WTC11 (cell line): ENCODE data around the gene IL17RD. TPM values are rescaled to one million over a fixed set of nuclear protein-coding genes. Genes with fewer than 3 reads are reported as not detected.

Experiments used
- ATAC-seq: fragments of 200-7000 bp; cut with Tn5 transposase; 2 replicates; pipeline ENCODE4 v1.10.0; 2021; ENCODE audit warnings: mild to moderate bottlenecking, moderate library complexity
- CTCF ChIA-PET: fragments of 300-600 bp; sonication (Branson Sonifier 250); formaldehyde crosslinking; loops from one replicate; lab custom pipeline; 2021; ENCODE audit warnings: antibody characterized with exemption; lab: Charles Lee
- POLR2A ChIA-PET: fragments of 350-600 bp; sonication (Branson Sonifier 250); formaldehyde crosslinking; loops from one replicate; lab custom pipeline; 2021; ENCODE audit warnings: antibody characterized with exemption; lab: Charles Lee
- DNase-seq: peaks from one replicate; pipeline ENCODE4 v3.0.0; 2021; ENCODE audit warnings: low spot score
- H3K27ac Mint-ChIP-seq: 2 replicates; pipeline ENCODE4 v1.8.0; 2021; ENCODE audit warnings: mixed read lengths
- H3K27me3 Mint-ChIP-seq: 2 replicates; pipeline ENCODE4 v1.8.0; 2021; ENCODE audit warnings: low read depth, mild to moderate bottlenecking, moderate library complexity, mixed read lengths
- H3K36me3 Mint-ChIP-seq: 2 replicates; pipeline ENCODE4 v1.8.0; 2021; ENCODE audit warnings: mixed read lengths
- H3K4me1 Mint-ChIP-seq: 2 replicates; pipeline ENCODE4 v1.8.0; 2022; ENCODE audit warnings: mixed read lengths
- H3K4me3 Mint-ChIP-seq: 2 replicates; pipeline ENCODE4 v1.8.0; 2021; ENCODE audit warnings: mild to moderate bottlenecking, moderate library complexity, mixed read lengths
- H3K9me3 Mint-ChIP-seq: 2 replicates; pipeline ENCODE4 v1.8.0; 2021; ENCODE audit warnings: mixed read lengths
- CBFB ChIP-seq: sonication (generic); formaldehyde crosslinking; IDR thresholded peaks from 2 replicates; pipeline ENCODE4 v1.8.1; 2022; ENCODE audit warnings: mild to moderate bottlenecking, low read depth, missing genetic modification reagents
- FOXJ3 ChIP-seq: sonication (generic); formaldehyde crosslinking; IDR thresholded peaks from 2 replicates; pipeline ENCODE4 v1.9.0; 2021; ENCODE audit warnings: missing genetic modification reagents, mild to moderate bottlenecking, borderline replicate concordance
- FOXK1 ChIP-seq: sonication (generic); formaldehyde crosslinking; IDR thresholded peaks from 2 replicates; pipeline ENCODE4 v1.8.0; 2022; ENCODE audit warnings: mild to moderate bottlenecking, moderate library complexity, missing genetic modification reagents
- IRF2 ChIP-seq: sonication (generic); formaldehyde crosslinking; IDR thresholded peaks from 2 replicates; pipeline ENCODE4 v1.8.0; 2022; ENCODE audit warnings: low read depth, missing genetic modification reagents, borderline replicate concordance
- JAZF1 ChIP-seq: fragments of 250-450 bp; sonication (Bioruptor Pico); IDR thresholded peaks from 2 replicates; pipeline ENCODE4 v1.9.0; 2021; ENCODE audit warnings: moderate library complexity, mild to moderate bottlenecking, inconsistent platforms
- NFE2L1 ChIP-seq: sonication (generic); formaldehyde crosslinking; IDR thresholded peaks from 2 replicates; pipeline ENCODE4 v1.8.1; 2023; ENCODE audit warnings: missing genetic modification reagents
- SMAD4 ChIP-seq: sonication (generic); formaldehyde crosslinking; IDR thresholded peaks from 2 replicates; pipeline ENCODE4 v1.8.0; 2022; ENCODE audit warnings: mild to moderate bottlenecking, missing genetic modification reagents
- SOX15 ChIP-seq: fragments of 250-450 bp; sonication (Bioruptor Pico); IDR thresholded peaks from 2 replicates; pipeline ENCODE4 v1.9.0; 2021; ENCODE audit warnings: mild to moderate bottlenecking
- TEAD1 ChIP-seq: sonication (generic); formaldehyde crosslinking; IDR thresholded peaks from 2 replicates; pipeline ENCODE4 v1.8.0; 2022; ENCODE audit warnings: mild to moderate bottlenecking, missing genetic modification reagents
- ZNF138 ChIP-seq: sonication (generic); formaldehyde crosslinking; conservative IDR thresholded peaks from 2 replicates; pipeline ENCODE4 v1.8.1; 2022; ENCODE audit warnings: mild to moderate bottlenecking, moderate library complexity, missing genetic modification reagents
- ZNF219 ChIP-seq: sonication (generic); formaldehyde crosslinking; IDR thresholded peaks from 2 replicates; pipeline ENCODE4 v1.8.0; 2023; ENCODE audit warnings: missing genetic modification reagents, mild to moderate bottlenecking, borderline replicate concordance
- ZNF396 ChIP-seq: fragments of 250-450 bp; sonication (Bioruptor Pico); IDR thresholded peaks from 2 replicates; pipeline ENCODE4 v1.8.0; 2021; ENCODE audit warnings: mild to moderate bottlenecking, moderate library complexity, borderline replicate concordance
- ZNF671 ChIP-seq: fragments of 250-450 bp; sonication (Bioruptor Pico); IDR thresholded peaks from 2 replicates; pipeline ENCODE4 v1.8.0; 2021; ENCODE audit warnings: mild to moderate bottlenecking
- total RNA-seq: library from RNA; stranded (reverse); gene quantifications from 3 replicates; pipeline ENCODE4 v1.2.3, GENCODE V29; 2021
- TF ChIP-seq, protein P1 (sequence below): fragments of 250-450 bp; sonication (Bioruptor Pico); IDR thresholded peaks from 2 replicates; pipeline ENCODE4 v1.9.0; 2021; ENCODE audit warnings: mild to moderate bottlenecking, borderline replicate concordance
- TF ChIP-seq, protein P2 (sequence below): sonication (generic); formaldehyde crosslinking; IDR thresholded peaks from 2 replicates; pipeline ENCODE4 v1.8.1; 2023; ENCODE audit warnings: mild to moderate bottlenecking, missing genetic modification reagents
- TF ChIP-seq, protein P3 (sequence below): fragments of 250-450 bp; sonication (Bioruptor Pico); IDR thresholded peaks from 2 replicates; pipeline ENCODE4 v2.1.2; 2022; ENCODE audit warnings: mild to moderate bottlenecking, moderate library complexity
- TF ChIP-seq, protein P4 (sequence below): sonication (generic); formaldehyde crosslinking; IDR thresholded peaks from 2 replicates; pipeline ENCODE4 v1.8.1; 2022; ENCODE audit warnings: missing genetic modification reagents, borderline replicate concordance
- TF ChIP-seq, protein P5 (sequence below): sonication (generic); formaldehyde crosslinking; IDR thresholded peaks from 2 replicates; pipeline ENCODE4 v1.8.1; 2023; ENCODE audit warnings: mild to moderate bottlenecking, moderate library complexity, missing genetic modification reagents

Gene IL17RD
- total RNA-seq, 1 experiment from 2014 or later = 72.9 TPM

DNA sequence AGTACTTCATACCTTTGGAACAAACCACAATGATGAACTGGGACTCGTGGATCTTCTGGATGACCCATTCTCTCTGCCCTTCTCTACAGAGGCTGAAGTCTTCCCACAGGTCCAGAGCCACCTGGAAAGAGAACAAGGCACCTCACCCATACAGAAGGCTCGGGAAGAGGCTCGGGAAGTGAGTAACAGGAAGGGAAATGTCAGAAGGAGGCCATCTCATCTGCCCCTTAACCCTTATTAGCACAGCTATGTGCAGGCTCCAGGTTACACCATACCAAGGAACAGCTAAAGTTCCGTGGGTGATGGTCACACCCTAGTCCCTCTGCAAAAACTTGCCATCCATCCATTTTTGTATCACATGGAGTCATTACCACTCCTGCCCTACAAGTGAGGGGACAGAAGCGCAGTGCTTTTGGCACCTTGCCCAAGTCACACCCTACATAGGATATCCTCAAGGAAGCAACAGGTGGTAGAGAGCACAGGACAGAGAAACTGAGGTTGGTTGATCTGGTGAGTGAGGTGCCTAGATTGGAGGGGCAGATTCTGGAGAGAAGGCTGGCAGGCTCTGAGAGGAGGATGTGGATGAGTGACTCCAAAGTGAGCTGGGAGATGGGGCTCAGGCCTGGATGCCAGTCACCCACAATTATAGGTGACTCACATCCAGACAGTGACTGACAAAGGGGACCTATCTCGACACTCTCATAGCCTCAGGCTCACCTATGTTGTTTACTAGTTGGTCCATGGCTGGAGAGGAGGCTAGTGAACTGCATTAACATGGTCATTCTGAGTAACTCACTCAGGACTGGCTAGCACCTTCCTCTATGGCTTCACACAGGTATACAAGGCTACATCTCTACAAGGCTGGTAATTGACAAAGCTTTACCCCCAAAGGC, 66.5 kb downstream of the IL17RD start (continued):
- TF ChIP-seq, protein P1, sequence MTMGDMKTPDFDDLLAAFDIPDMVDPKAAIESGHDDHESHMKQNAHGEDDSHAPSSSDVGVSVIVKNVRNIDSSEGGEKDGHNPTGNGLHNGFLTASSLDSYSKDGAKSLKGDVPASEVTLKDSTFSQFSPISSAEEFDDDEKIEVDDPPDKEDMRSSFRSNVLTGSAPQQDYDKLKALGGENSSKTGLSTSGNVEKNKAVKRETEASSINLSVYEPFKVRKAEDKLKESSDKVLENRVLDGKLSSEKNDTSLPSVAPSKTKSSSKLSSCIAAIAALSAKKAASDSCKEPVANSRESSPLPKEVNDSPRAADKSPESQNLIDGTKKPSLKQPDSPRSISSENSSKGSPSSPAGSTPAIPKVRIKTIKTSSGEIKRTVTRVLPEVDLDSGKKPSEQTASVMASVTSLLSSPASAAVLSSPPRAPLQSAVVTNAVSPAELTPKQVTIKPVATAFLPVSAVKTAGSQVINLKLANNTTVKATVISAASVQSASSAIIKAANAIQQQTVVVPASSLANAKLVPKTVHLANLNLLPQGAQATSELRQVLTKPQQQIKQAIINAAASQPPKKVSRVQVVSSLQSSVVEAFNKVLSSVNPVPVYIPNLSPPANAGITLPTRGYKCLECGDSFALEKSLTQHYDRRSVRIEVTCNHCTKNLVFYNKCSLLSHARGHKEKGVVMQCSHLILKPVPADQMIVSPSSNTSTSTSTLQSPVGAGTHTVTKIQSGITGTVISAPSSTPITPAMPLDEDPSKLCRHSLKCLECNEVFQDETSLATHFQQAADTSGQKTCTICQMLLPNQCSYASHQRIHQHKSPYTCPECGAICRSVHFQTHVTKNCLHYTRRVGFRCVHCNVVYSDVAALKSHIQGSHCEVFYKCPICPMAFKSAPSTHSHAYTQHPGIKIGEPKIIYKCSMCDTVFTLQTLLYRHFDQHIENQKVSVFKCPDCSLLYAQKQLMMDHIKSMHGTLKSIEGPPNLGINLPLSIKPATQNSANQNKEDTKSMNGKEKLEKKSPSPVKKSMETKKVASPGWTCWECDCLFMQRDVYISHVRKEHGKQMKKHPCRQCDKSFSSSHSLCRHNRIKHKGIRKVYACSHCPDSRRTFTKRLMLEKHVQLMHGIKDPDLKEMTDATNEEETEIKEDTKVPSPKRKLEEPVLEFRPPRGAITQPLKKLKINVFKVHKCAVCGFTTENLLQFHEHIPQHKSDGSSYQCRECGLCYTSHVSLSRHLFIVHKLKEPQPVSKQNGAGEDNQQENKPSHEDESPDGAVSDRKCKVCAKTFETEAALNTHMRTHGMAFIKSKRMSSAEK (CRISPR knock-in tag) = no peak
- TF ChIP-seq, all 79 proteins: peak for 0

DNA sequence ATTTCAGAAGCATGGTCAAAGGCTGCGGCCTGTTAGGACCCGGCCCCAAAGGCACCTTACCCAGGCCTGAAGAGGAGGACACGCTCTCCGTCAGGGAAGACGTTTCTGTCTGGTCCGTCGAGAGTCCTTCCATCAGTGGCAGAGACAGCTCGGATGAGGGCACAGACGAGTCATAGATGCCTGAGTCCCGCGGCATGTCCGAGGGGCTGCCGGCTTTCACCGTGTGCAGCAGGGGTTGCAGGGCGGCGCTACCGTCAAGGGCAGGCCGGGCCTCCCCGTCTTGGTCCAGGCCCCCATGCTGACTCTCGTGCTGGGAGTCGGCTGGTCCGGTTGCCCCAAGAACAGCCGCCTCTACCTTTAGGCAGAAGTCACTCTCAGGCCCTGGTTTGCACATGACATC, 67.6 kb downstream of the IL17RD start:
- Mint-ChIP-seq H3K9me3 (no peaks in the 10 kb centered on the region), H3K27me3 (no peaks in the 10 kb centered on the region), H3K27ac (no peak overlapping the region), H3K4me1 (peaks cover 31% of the 10 kb centered on the region), H3K36me3 (peaks cover 69% of the 10 kb centered on the region), H3K4me3 (no peak overlapping the region)
- CTCF ChIA-PET = interaction anchor here (1.6 kb wide), 1 partner anchor 73 kb away, joined by 3 read pairs; no protein-coding TSS in a partner anchor
- no peak for ATAC-seq
- DNase-seq = no peak
- no peak for TF ChIP-seq NFE2L1 (CRISPR knock-in tag)
- POLR2A ChIA-PET = no interaction called here

DNA sequence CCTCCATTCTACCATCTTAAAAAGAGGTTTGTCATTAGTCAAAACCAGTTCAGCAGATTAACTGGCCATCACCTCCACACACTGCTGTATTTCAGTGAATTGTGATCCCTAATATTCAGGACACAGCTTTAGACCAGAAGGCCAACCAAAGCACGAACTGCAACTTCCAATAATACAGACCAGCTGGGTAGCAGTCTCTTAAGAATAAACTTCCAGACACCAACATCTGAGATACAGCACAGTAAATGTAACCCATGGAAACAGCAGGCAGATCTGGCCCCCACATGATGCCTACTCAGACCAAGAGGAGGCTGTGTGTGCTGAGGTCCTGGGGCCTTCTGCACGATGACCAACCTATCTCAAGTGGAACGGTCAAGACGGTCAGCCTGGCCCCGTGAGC, 69.8 kb downstream of the IL17RD start:
- ATAC-seq = no peak
- no peak for TF ChIP-seq IRF2
- TF ChIP-seq, protein P2, sequence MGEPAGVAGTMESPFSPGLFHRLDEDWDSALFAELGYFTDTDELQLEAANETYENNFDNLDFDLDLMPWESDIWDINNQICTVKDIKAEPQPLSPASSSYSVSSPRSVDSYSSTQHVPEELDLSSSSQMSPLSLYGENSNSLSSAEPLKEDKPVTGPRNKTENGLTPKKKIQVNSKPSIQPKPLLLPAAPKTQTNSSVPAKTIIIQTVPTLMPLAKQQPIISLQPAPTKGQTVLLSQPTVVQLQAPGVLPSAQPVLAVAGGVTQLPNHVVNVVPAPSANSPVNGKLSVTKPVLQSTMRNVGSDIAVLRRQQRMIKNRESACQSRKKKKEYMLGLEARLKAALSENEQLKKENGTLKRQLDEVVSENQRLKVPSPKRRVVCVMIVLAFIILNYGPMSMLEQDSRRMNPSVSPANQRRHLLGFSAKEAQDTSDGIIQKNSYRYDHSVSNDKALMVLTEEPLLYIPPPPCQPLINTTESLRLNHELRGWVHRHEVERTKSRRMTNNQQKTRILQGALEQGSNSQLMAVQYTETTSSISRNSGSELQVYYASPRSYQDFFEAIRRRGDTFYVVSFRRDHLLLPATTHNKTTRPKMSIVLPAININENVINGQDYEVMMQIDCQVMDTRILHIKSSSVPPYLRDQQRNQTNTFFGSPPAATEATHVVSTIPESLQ (CRISPR knock-in tag) = no peak
- TF ChIP-seq, all 79 proteins: peak for 0
- ChIA-PET POLR2A (no interaction called here), CTCF (interaction anchor here (0.9 kb wide), 1 partner anchor 107 kb away, joined by 3 read pairs; no protein-coding TSS in a partner anchor)
- Mint-ChIP-seq H3K27me3 (no peaks in the 10 kb centered on the region), H3K4me1 (peaks cover 16% of the 10 kb centered on the region), H3K27ac (peak overlapping the region; percentile 75; the same call in 1 of the 2 replicates), H3K9me3 (no peaks in the 10 kb centered on the region), H3K4me3 (no peak overlapping the region), H3K36me3 (peaks cover 61% of the 10 kb centered on the region)
- DNase-seq = no peak

DNA sequence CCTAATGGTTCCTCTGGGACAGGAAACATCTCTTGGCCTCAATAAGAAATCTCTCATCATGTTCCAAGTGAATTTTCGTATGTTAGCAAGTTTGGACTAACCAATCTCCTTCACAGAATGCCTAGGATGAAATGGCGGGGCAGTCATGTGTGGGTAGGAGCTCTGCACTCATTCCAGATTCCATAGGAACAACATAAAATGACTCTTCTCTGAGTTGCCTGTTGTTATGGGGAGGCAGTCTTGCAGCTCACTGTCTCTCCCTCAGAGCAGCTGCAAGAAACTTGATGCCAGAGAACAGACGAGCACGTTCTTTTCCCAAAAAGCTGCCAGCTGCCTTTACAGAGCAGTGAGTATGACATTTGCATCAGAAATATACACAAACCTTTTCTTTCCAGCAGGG, 70.6 kb downstream of the IL17RD start:
- ChIA-PET POLR2A (no interaction called here), CTCF (interaction anchor here (0.9 kb wide), 1 partner anchor 98 kb away, joined by 3 read pairs; no protein-coding TSS in a partner anchor)
- no peak overlapping the region for H3K4me3 Mint-ChIP-seq
- TF ChIP-seq ZNF219 (CRISPR knock-in tag) (no peak), ZNF671 (no peak), FOXJ3 (CRISPR knock-in tag) (no peak), SOX15 (CRISPR knock-in tag) (no peak), FOXK1 (CRISPR knock-in tag) (no peak), ZNF396 (CRISPR knock-in tag) (no peak), SMAD4 (no peak), JAZF1 (CRISPR knock-in tag) (no peak), CBFB (CRISPR knock-in tag) (no peak), TEAD1 (CRISPR knock-in tag) (no peak), ZNF138 (CRISPR knock-in tag) (no peak)
- TF ChIP-seq, protein P3, sequence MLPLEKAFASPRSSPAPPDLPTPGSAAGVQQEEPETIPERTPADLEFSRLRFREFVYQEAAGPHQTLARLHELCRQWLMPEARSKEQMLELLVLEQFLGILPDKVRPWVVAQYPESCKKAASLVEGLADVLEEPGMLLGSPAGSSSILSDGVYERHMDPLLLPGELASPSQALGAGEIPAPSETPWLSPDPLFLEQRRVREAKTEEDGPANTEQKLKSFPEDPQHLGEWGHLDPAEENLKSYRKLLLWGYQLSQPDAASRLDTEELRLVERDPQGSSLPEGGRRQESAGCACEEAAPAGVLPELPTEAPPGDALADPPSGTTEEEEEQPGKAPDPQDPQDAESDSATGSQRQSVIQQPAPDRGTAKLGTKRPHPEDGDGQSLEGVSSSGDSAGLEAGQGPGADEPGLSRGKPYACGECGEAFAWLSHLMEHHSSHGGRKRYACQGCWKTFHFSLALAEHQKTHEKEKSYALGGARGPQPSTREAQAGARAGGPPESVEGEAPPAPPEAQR (CRISPR knock-in tag) = no peak
- TF ChIP-seq, protein P4, sequence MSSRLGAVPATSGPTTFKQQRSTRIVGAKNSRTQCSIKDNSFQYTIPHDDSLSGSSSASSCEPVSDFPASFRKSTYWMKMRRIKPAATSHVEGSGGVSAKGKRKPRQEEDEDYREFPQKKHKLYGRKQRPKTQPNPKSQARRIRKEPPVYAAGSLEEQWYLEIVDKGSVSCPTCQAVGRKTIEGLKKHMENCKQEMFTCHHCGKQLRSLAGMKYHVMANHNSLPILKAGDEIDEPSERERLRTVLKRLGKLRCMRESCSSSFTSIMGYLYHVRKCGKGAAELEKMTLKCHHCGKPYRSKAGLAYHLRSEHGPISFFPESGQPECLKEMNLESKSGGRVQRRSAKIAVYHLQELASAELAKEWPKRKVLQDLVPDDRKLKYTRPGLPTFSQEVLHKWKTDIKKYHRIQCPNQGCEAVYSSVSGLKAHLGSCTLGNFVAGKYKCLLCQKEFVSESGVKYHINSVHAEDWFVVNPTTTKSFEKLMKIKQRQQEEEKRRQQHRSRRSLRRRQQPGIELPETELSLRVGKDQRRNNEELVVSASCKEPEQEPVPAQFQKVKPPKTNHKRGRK (CRISPR knock-in tag) = no peak
- TF ChIP-seq, protein P5, sequence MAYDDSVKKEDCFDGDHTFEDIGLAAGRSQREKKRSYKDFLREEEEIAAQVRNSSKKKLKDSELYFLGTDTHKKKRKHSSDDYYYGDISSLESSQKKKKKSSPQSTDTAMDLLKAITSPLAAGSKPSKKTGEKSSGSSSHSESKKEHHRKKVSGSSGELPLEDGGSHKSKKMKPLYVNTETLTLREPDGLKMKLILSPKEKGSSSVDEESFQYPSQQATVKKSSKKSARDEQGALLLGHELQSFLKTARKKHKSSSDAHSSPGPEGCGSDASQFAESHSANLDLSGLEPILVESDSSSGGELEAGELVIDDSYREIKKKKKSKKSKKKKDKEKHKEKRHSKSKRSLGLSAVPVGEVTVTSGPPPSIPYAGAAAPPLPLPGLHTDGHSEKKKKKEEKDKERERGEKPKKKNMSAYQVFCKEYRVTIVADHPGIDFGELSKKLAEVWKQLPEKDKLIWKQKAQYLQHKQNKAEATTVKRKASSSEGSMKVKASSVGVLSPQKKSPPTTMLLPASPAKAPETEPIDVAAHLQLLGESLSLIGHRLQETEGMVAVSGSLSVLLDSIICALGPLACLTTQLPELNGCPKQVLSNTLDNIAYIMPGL (CRISPR knock-in tag) = no peak

More for the DNA sequence above, 70.6 kb downstream of the IL17RD start:
- H3K27me3 Mint-ChIP-seq = no peaks in the 10 kb centered on the region
- ATAC-seq (no peak), DNase-seq (no peak)
- H3K27ac Mint-ChIP-seq = peak overlapping the region; percentile 89
- peaks cover 60% of the 10 kb centered on the region for H3K36me3 Mint-ChIP-seq
- peaks cover 10% of the 10 kb centered on the region for H3K4me1 Mint-ChIP-seq
- H3K9me3 Mint-ChIP-seq = no peaks in the 10 kb centered on the region
